GM19372 (cell line): ENCODE results near the gene KCNMA1.
"Not testable (repeated sequence)": the region's sequence is repeated elsewhere in the genome, so short reads cannot be mapped to it uniquely, and the experiment has no call there.

Source experiments
- ATAC-seq: cut with Tn5 transposase; IDR thresholded peaks from one replicate; pipeline ENCODE4 v1.9.1; 2021; ENCODE audit warnings: mild to moderate bottlenecking, low read depth, moderate library complexity; ENCODE audit not compliant: unreplicated experiment

Gene KCNMA1

DNA sequence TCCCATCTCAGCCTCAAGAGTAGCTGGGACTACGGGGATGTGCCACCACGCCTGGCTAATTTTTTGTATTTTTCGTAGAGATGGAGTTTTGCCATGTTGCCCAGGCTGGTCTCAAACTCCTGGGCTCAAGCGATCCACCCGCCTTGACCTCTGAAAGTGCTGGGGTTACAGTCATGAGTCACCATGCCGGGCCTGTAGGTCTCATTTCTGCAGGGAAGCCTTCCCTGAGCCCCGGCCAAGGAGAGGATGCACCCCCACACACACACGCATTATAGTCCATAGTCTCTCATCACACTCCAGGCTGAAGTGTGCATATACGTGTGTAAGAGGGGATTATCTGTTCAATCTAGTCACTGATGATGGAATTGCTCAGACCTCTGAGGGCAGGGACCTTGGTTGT is 29.3 kb downstream of the KCNMA1 start:
- no peak for ATAC-seq

DNA sequence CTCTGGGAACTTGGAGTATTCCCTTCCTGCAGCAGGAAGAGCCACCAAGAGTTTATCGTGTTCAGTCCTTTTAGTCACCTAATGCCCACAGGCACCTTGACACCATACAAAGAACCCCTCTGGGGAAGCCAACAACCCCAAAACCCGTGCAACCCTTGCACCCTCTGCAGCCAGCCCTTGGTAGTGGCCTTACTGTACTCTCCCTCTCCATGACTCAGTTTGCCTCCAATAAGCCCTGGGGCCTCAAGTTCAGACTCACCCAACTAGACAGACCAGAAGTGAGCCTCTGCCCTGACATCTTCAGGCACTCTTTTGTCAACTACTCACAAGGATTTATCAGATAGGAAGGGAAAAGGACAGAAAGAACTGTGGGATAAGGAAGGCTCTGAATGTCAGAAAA is 30.9 kb downstream of the KCNMA1 start:
- no peak for ATAC-seq

DNA sequence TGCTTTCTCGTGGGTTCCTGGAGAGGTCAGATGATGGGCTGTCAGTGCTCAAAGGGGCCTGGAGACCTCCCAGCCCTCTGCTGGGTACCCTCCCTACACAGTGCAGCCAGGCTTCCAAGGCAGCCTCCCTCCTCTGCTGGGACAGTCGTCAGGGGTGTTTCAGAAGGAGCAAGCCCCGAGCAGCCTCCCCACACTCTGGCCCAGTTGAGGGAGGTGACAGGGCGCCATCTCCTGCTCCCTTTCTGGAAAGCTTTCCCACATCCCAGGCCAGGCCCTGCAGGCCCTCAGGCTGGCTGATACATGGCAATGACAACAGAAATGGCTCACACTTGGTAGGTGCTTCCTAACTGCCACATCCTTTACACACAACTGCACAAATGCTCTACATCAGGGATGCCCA is 32.1 kb downstream of the KCNMA1 start:
- no peak for ATAC-seq

DNA sequence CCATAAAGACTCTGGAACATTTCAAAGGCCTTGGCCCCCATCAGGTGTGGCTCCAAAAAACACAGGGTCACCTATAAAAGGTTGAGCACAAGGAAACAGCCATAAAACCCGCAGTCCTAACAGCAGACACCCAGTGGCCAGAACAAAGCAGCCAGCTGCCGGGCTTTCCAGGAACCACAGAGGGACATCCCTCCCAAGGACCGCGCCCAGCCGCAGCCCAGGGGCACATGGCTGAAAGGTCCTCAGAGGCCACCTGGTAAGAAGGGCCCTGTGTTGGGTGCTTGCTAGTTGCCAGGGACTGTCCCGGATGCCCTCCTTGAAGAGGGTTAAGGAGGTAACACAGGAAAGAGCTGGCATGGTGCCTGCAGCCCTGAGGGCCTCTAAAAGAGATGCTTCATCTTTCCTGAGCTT is 32.7 kb downstream of the KCNMA1 start:
- no peak for ATAC-seq

DNA sequence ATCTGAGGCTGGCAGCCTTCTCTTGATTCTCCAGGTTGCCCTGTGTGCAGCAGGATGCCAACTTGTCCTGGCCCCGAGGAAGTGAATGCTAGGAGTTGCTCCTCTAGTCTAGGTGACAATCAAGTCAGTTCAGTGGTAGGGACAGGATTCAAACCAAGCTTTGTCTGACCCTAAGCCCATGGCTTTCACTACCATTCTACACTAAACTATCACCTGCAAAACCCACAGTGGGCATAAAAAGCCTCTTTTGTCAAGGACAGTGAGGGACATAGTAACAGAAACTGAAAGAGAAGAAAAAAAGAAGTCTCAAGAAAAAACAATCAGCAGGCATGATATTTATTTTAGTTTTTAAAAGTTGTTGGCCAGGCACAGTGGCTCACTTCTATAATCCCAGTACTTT is 33.5 kb downstream of the KCNMA1 start:
- peak; percentile 30 for ATAC-seq

DNA sequence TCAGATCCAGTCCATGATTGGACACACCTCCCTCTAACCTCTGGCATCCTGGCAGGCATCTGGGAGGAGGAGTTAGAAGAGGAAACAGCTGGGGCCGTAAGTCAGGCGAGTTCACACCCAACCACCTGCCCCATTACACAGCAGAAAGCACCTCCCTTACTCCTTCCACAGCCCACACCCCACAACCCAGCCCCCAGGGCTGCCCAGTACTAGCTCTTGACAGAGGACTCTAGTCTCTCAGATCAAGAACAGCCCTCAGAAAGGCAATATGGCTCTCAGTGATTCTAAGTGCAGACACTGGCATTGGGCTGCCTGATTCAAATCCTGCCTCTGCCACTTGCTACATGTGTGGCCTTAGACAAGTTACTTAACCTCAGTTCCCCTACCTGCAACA is 34.1 kb downstream of the KCNMA1 start:
- peak; percentile 75 for ATAC-seq

DNA sequence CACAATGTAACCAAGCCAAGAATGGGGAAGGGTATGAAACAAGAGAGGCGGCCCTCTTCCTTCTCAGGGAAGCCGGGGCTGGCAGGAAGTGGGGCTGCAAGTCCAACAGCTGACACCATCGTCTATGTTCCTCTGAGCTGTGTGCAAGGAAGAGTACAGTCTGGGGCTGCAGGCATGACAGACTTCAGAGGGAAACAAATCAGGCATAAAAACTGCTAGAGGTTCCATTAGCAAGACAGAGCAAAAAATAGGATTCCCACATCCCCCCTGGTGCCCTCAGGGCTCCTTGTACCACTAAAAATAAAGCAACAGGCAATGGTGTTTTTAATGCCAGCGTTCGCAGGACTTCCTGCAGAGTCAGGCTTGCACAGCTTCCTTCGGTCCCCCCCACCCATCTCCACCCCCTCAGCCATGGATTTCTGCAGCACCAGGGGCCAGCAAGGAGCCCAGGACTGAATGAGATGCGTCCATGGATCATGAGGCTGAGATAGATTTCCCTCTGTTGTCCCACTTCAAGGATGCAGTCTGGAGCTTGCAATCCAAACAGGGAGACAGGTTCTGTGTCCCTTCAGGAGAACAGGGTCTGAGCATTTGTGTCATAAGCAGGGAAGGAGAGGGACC is 34.6 kb downstream of the KCNMA1 start:
- no peak for ATAC-seq

DNA sequence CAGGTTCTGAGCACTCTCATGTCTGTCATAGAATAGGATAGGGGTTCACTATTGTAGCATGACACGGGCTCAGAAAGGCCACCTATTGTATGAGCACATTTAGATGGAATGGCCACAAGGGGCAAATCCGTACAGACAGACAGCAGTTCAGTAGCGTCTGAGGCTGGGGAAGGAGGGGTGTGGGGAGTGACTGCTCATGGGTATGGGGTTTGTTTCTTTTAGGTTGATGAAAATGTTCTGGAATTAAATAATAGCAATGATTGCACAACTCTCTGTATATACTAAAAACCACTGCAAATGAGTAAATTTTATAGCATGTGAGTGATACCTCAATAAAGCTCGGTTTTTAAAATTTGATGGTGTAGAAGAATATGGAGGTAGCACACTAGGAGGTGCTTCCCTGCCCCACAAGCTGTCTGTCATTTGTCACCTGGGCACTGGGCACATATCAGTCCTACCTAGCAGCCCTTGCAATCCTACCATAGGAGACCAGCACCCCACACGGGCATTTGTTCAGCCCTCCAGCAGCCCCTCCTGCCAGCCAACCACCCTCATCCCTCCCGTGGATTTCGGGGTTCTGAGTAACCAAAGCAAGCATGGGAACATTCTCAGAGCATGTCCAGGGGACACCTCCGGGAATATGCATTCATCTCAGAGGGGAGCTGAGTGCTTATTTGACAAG is 35.2 kb downstream of the KCNMA1 start:
- no peak for ATAC-seq

DNA sequence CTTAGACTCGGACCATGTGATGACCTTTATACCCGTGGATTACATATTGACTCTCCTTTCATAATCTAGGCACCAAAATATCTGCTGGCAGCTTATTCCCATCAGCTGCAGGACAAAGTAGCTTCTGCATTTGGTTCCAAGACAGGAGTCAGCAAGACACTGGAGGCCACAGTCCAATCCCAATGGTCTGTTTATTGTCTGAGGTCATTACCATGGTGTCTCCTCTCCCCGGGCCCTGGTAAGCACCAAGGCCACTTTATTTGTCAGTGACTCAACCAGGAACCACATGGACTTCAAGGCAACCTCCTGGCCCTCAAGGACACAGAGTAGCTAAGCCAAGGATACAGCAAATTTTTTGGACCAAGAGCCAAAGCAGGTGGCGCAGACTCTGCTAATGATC is 36.1 kb downstream of the KCNMA1 start:
- ATAC-seq, result no peak

DNA sequence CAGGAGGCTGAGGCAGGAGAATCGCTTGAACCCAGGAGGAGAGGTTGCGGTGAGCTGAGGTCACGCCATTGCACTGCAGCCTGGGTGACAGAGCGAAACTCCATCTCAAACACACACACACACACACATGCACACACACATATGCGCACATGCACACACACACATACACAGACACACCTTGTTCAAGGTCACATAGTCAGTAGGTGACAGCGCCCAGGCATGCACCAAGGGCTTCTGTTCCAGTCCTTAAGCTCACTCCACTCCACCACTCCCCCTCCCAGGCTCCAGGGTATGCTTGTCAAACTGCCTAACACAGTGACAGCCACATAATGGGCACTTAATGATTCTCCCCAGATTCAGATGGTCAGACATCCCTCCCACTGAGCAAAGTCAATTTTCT is 37.0 kb downstream of the KCNMA1 start:
- no peak for ATAC-seq

DNA sequence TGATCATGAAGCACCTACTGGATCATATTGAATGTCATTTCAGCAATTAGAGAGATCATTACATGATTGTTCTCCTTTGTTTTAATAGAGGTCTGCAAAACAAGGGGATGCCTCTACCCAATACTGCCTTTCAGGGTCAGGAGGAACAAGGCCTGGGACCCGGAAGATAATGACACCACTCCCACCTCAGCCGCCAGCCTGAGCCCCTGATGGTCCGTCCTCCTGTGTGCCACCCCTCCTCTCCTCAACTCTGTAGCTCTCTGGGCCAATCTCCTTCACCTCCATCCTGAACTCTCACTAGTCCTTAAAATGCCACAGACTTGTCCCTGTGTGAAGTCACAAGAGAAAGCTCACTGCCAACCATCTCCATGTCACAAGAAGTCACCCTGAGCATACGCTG is 38.0 kb downstream of the KCNMA1 start:
- ATAC-seq, result no peak

DNA sequence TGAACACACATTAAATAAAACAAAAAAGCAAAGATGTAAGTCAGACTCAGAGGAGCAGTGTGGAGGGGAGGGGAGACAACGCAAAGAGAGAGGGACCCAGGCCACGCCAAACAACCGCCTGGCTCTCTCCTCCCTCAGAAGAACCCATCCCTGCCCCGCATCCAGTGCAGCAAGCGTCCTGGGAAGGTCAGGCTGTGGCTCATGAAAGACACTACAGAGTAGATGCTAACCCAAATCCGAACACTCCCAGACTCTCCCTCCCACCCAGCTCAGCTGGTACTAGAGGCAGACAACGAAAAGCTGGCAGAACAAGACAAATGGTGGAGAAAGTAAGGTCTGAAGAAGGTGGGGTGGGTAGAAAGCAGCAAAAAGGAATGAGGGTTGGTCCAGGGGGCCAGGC is 39.0 kb downstream of the KCNMA1 start:
- ATAC-seq, result no peak

DNA sequence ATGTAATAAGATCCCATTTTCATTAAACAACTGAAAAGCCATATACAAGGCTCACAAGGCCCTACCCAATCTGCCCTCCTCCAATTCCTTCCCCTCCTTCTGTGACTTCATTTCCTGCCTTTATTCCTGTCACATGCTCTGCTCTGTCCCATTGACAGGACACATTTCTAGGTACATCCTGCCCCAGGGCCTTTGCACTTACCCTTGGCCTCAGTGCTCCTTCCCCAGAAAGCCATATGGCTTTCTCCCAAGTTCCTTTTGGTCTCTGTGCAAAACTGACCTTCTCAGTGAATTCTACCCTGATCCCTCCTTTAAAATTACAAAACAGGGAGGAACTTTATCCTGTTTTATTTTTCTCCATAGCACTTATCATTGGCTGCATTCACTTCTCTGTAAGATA is 40.0 kb downstream of the KCNMA1 start:
- ATAC-seq, result no peak

DNA sequence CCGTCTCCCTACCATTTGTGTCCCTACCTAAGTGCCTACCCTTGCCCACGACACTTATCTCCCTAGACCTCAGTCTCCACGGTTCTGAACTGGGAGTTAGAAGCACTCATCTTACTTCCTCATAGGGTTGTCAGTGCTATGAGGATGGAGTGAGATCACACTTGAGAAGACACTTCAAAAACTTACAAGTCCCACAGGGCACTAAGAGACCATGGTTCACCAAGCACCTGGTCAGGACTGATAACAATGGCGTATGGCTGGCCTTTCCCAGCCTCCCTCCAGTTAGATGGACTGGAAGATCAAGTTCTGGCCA is 43.2 kb downstream of the KCNMA1 start:
- ATAC-seq, result no peak

DNA sequence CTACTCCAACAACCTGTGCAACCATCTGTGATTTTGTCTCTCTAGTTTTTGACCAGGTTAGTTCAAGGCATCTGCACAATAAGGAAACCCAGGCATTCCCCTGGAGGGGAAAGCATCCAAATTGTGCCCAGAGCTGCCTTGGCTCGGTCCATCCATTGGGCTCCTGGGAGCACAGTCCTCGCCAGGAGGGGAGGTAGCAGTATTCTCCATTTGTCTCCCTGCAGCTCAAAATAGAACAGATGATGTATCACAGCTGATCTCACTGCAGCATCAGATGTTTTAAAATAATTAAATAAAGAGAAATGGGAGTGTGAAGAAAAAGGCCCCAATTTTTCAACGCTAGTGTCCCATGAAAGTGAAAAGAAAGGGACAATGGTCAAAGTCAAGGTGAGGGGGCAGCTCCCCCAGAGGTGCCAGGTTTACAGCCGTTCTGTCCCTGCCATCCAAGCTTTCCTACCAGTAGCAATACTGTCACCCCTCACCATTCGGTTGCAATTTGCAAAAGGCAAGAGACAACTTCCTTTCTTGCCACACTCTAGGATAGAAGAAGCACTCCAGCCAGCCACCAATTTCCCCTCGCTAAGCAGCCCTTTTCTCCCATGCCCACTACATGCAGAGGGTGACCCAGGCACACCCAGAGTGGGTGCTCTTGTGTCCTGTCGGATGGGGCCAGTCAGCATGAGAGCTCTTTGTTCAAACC is 43.7 kb downstream of the KCNMA1 start:
- no peak for ATAC-seq

DNA sequence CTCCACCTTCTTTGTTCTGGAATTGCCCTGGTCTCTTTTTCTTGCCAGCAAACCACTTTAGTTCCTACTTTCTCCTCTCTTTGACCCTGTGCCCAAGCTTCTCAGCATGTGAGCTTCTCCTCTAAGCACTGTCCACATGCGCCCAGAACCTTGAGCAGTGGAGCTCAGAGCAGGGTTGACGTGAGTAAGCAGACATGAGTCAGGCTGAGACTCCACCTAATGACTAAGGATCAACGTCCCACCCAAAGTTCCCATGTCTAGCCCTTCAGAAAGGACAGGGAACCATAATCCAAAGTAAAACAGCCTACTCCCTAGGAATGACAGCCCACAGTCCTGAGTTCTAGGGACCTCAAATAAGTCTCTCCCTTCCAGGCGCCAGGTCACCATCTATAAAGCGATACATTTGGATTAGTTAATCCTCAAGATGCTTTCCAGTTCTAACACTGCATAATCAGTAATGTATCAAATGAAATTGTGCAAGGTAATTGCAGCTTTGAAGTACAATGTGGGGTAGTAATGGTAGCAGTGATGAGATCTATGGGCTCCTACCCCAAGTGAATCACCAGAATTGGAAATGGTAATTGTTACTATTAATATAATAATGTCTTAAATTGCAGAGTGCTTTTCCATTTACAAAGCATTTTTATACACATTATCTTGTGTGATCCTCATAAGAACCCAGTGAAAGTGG is 44.5 kb downstream of the KCNMA1 start:
- ATAC-seq, result no peak

DNA sequence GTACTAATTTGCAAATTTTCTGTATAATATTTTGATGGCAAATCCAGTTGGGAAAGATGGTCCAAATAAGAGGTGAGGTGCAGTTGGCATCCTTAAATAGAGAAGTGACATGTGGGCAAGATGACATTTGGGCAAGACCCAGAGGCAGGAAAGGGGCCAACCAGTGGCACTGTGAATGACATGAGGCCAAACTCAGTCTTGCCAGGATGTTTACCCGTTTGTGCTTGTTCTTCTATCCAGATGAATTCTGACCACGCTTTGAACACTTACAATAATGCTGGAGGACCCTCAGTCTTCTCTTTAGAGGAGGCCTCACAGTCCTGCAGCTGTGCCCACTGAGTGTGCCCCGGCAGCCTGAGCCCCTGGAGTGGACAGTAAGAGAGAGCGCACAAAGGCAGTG is 45.1 kb downstream of the KCNMA1 start:
- no peak for ATAC-seq

DNA sequence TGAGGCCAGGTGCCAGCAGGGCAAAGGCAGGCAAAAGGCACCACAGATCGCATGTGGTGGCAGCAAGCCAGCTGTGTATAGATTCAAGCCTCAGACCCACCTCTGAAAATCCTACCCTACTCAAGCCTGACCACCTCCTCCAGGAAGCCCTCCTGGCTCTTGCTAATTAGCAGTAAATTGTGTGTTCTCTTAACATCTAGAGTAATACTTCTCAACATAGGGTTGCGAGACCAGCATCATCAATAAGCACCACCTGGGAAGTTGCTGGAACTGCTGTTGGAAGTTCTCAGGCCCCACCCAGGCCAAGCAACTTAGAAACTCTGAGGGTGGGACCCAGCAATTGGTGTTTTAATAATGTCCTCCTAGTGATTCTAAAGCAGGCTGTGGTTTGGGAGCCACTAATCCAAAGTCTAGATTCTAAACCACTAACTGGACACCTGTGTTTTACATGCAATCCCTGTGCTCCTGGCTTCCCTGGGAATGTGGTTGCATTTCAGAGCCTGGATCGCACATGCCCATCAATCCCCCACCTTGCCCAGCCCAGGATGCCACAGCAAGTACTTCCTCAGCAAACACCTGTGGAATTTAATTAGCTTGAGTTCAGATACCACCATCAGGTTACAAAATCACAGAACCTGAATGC is 46.2 kb downstream of the KCNMA1 start:
- ATAC-seq, result no peak

DNA sequence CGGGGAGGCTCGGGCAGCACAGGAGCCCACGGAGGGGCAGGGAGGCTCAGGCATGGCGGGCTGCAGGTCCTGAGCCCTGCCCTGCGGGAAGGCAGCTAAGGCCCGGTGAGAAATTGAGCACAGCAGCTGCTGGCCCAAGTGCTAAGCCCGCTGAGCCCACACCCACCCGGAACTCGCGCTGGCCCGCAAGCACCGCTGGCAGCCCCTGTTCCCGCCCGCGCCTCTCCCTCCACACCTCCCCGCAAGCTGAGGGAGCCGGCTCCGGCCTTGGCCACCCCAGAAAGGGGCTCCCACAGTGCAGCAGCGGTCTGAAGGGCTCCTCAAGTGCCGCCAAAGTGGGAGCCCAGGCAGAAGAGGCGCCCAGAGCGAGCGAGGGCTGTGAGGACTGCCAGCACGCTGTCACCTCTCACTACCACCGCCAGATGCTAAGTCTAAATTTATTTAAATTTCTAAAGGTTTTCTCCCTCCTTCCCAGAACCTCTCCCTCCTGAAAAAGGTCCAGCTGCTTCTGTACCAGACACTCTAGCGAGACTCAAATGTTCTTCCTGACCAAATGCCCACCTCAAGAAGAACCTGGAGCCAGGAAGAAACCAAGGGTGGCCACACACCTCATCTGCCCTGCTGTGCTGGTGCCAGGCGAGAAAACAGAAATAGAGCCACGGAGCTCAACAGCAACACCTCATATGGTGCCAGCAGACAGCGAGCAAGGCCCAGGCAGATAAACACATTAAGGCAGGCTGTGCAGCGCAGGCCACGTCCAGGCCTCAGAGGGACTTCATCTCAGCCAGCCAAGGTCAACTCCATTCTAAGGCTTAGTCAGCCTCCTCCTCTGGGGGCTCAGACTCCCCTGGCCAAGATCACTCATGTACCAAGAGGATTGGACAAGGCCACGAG is 47.0 kb downstream of the KCNMA1 start:
- ATAC-seq, result no peak

DNA sequence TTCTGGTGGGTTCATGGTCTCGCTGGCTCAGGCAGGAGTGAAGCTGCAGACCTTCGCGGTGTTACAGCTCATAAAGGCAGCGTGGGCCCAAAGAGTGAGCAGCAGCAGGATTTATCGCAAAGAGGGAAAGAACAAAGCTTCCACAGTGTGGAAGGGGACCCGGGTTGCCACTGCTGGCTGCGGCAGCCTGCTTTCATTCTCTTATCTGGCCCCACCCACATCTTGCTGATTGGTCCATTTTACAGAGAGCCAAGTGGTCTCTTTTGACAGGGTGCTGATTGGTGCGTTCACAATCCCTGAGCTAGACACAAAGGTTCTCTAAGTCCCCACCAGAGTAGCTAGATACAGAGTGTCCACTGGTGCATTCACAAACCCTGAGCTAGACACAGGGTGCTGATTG is 47.9 kb downstream of the KCNMA1 start:
- not testable (repeated sequence) for ATAC-seq
